Neural progenitor cell (in vitro differentiated cells): Measurements from ENCODE around the gene CDC20B. TPM values are rescaled to one million over a fixed set of nuclear protein-coding genes. Genes with fewer than 3 reads are reported as not detected.

Experiments used
- DNase-seq: peaks from one replicate; pipeline ENCODE4 v3.0.0-alpha.2; 2016; ENCODE audit warnings: low spot score
- H2AFZ ChIP-seq: fragments of 200-600 bp; sonication (generic); replicated peaks from 2 replicates; pipeline ENCODE4 v1.6.1; 2016; ENCODE audit warnings: antibody characterized with exemption
- H3F3A ChIP-seq: fragments of 200-600 bp; sonication (generic); 2 replicates; pipeline ENCODE4 v1.6.1; 2016; ENCODE audit warnings: antibody characterized with exemption, low read depth
- H3K27ac ChIP-seq: fragments of 200-600 bp; sonication (generic); 2 replicates; pipeline ENCODE4 v1.5.1; 2016; ENCODE audit warnings: mild to moderate bottlenecking
- H3K27me3 ChIP-seq: fragments of 200-600 bp; sonication (generic); 2 replicates; pipeline ENCODE4 v1.6.1; 2016; ENCODE audit warnings: mild to moderate bottlenecking, moderate library complexity
- H3K36me3 ChIP-seq: fragments of 200-600 bp; sonication (generic); 2 replicates; pipeline ENCODE4 v1.5.1; 2016
- H3K4me1 ChIP-seq: fragments of 200-600 bp; sonication (generic); 2 replicates; pipeline ENCODE4 v1.6.1; 2016; ENCODE audit warnings: mixed run types
- H3K4me2 ChIP-seq: fragments of 200-600 bp; sonication (generic); 2 replicates; pipeline ENCODE4 v1.6.1; 2016
- H3K4me3 ChIP-seq: fragments of 200-600 bp; sonication (generic); 2 replicates; pipeline ENCODE4 v1.5.1; 2016
- H3K79me2 ChIP-seq: fragments of 200-600 bp; sonication (generic); 2 replicates; pipeline ENCODE4 v1.6.1; 2016; ENCODE audit warnings: low read depth
- H3K9ac ChIP-seq: fragments of 200-600 bp; sonication (generic); 2 replicates; pipeline ENCODE4 v1.6.1; 2016
- H3K9me3 ChIP-seq: fragments of 200-600 bp; sonication (generic); 2 replicates; pipeline ENCODE4 v1.5.1; 2016; ENCODE audit warnings: low read depth
- H4K20me1 ChIP-seq: fragments of 200-600 bp; sonication (generic); 2 replicates; pipeline ENCODE4 v1.6.1; 2016; ENCODE audit warnings: low read depth
- H3K27ac Mint-ChIP-seq: 3 replicates; pipeline ENCODE4 v1.8.0; 2021; ENCODE audit warnings: mixed read lengths
- H3K27me3 Mint-ChIP-seq: 2 replicates; pipeline ENCODE4 v1.8.0; 2022; ENCODE audit warnings: low read depth, mild to moderate bottlenecking, inconsistent platforms, moderate library complexity, mixed read lengths; ENCODE audit not compliant: insufficient read depth
- H3K36me3 Mint-ChIP-seq: 3 replicates; pipeline ENCODE4 v1.8.0; 2021; ENCODE audit warnings: mixed read lengths
- H3K4me1 Mint-ChIP-seq: 3 replicates; pipeline ENCODE4 v1.8.0; 2021; ENCODE audit warnings: mixed read lengths
- H3K4me3 Mint-ChIP-seq: 3 replicates; pipeline ENCODE4 v1.8.0; 2021; ENCODE audit warnings: mild to moderate bottlenecking, moderate library complexity, mixed read lengths
- H3K9me3 Mint-ChIP-seq: 3 replicates; pipeline ENCODE4 v1.8.0; 2020; ENCODE audit warnings: mixed read lengths
- EZH2 ChIP-seq: fragments of 200-600 bp; sonication (generic); IDR thresholded peaks from 2 replicates; pipeline ENCODE4 v1.6.1; 2017; ENCODE audit warnings: antibody characterized with exemption, mild to moderate bottlenecking, moderate library complexity
- EZH2phosphoT487 ChIP-seq: fragments of 200-600 bp; sonication (generic); IDR thresholded peaks from 2 replicates; pipeline ENCODE4 v1.6.1; 2017; ENCODE audit warnings: antibody characterized with exemption
- total RNA-seq: library from RNA; depleted of rRNA; stranded (reverse); fragments of >200 nt; gene quantifications from 2 replicates; pipeline ENCODE4 v1.2.3, GENCODE V29; 2015; ENCODE audit warnings: low replicate concordance
- TF ChIP-seq, protein P1 (sequence below): fragments of 200-600 bp; sonication (generic); IDR thresholded peaks from 2 replicates; pipeline ENCODE4 v1.5.1; 2017; ENCODE audit warnings: antibody characterized with exemption, mild to moderate bottlenecking

The CDC20B gene
- total RNA-seq, 1 donor from 2014 or later = not detected

DNA sequence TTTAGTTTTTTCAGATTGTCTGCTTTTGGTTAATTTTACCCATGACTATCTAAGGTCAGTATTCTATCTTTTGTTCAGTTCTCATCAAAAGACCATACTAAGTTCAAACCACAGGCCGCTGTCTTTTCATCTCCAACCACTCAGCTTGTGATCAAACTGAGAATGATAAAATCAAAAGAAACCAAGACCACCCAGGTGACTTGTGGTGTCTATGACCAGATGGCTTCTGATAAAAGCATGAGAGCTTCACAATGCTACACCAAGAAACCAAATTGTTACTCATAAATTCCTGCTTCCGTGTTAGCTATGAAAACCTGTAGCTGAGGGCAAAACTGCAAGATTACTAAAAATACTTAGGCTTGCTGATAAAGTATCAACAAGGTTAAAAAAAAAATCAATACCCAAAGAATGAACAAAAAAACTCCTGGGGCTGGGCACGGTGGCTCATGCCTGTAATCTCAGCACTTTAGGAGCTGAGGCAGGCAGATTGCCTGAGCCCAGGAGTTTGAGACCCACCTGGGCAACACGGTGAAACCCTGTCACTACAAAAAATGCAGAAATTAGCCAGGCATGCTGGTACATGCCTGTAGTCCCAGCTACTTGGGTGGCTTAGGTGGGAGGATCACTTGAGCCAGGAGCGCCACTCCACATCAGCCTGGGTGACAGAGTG lies 38.8 kb downstream of the CDC20B start:
- DNase-seq = no peak
- Mint-ChIP-seq H3K36me3 (peaks cover 2% of the 10 kb centered on the region), H3K4me1 (peaks cover 4% of the 10 kb centered on the region), H3K9me3 (peaks cover 21% of the 10 kb centered on the region), H3K27me3 (peaks cover 12% of the 10 kb centered on the region), H3K4me3 (no peak overlapping the region), H3K27ac (no peak overlapping the region)
- peak overlapping the region; percentile 59 for H2AFZ ChIP-seq
- H3K9me3 ChIP-seq = no peaks in the 10 kb centered on the region
- H3K36me3 ChIP-seq = no peaks in the 10 kb centered on the region
- no peak overlapping the region for H3K4me2 ChIP-seq
- H3F3A ChIP-seq = no peaks in the 10 kb centered on the region
- no peaks in the 10 kb centered on the region for H3K4me1 ChIP-seq
- no peak overlapping the region for H3K9ac ChIP-seq
- H3K27me3 ChIP-seq = no peaks in the 10 kb centered on the region
- no peaks in the 10 kb centered on the region for H4K20me1 ChIP-seq
- no peak overlapping the region for H3K4me3 ChIP-seq
- TF ChIP-seq EZH2 (no peak), EZH2phosphoT487 (no peak)
- TF ChIP-seq, protein P1, sequence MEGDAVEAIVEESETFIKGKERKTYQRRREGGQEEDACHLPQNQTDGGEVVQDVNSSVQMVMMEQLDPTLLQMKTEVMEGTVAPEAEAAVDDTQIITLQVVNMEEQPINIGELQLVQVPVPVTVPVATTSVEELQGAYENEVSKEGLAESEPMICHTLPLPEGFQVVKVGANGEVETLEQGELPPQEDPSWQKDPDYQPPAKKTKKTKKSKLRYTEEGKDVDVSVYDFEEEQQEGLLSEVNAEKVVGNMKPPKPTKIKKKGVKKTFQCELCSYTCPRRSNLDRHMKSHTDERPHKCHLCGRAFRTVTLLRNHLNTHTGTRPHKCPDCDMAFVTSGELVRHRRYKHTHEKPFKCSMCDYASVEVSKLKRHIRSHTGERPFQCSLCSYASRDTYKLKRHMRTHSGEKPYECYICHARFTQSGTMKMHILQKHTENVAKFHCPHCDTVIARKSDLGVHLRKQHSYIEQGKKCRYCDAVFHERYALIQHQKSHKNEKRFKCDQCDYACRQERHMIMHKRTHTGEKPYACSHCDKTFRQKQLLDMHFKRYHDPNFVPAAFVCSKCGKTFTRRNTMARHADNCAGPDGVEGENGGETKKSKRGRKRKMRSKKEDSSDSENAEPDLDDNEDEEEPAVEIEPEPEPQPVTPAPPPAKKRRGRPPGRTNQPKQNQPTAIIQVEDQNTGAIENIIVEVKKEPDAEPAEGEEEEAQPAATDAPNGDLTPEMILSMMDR = no peak
- no peaks in the 10 kb centered on the region for H3K79me2 ChIP-seq
- H3K27ac ChIP-seq = no peak overlapping the region

DNA sequence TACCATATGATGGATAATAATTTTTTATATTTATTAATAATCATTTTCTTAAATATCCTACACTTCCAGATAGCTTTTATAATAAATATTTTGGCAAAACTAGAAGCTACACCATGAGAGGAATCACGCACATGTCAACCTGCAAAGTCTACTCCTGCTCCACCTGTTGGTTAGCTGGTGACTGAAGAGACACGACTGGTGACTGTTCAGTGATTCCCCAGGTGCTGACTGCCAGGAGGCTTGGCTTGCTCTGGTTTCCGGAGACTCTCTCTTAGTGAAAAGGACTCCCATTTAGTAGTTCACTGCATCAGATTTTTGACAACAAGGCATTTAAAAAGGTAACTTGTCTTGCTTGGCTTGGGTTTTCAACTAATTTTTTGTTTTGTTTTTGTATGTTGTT lies 49.6 kb downstream of the CDC20B start:
- Histone ChIP-seq H3K27me3 (no peaks in the 10 kb centered on the region), H3K4me3 (no peak overlapping the region), H3K79me2 (no peaks in the 10 kb centered on the region), H2AFZ (no peak overlapping the region), H3K27ac (no peak overlapping the region), H3K4me2 (no peak overlapping the region), H3K9ac (no peak overlapping the region), H3K9me3 (no peaks in the 10 kb centered on the region), H3K36me3 (no peaks in the 10 kb centered on the region), H4K20me1 (no peaks in the 10 kb centered on the region), H3F3A (no peaks in the 10 kb centered on the region), H3K4me1 (peaks cover 6% of the 10 kb centered on the region)
- no peak for DNase-seq
- no peak overlapping the region for H3K4me3 Mint-ChIP-seq
- H3K36me3 Mint-ChIP-seq = no peaks in the 10 kb centered on the region
- H3K4me1 Mint-ChIP-seq = peaks cover 15% of the 10 kb centered on the region
- no peak overlapping the region for H3K27ac Mint-ChIP-seq
- TF ChIP-seq, protein P1 = no peak
- no peak for TF ChIP-seq EZH2
- no peak for TF ChIP-seq EZH2phosphoT487
- H3K27me3 Mint-ChIP-seq = no peaks in the 10 kb centered on the region
- H3K9me3 Mint-ChIP-seq = peaks cover 4% of the 10 kb centered on the region

DNA sequence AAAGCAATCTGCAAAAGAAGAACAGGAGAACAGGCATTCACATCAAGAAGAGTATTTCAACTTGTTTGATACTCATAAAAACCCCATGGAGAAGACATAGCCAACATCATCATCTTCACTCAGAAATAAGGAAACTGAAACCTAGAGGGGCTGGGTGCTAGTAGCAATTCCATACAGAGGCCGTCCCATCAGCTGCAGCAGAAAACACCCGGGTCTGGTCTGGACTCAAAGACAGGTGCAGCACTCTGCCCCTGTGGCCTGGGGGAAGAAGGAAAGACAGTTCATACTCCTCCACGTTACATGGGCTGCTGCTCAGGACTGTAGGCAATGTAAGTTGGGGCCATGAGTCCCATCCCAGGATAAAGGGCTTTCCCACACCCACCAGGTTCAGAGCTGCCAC lies 58.9 kb downstream of the CDC20B start:
- no peak overlapping the region for H3K4me3 Mint-ChIP-seq
- H3K9me3 ChIP-seq = no peaks in the 10 kb centered on the region
- no peaks in the 10 kb centered on the region for H3K27me3 ChIP-seq
- H3K79me2 ChIP-seq = no peaks in the 10 kb centered on the region
- peaks cover 6% of the 10 kb centered on the region for H3K4me1 ChIP-seq
- H3K27ac Mint-ChIP-seq = no peak overlapping the region
- DNase-seq = no peak
- no peaks in the 10 kb centered on the region for H4K20me1 ChIP-seq
- H3K4me2 ChIP-seq = no peak overlapping the region
- peaks cover 4% of the 10 kb centered on the region for H3K36me3 Mint-ChIP-seq
- H2AFZ ChIP-seq = no peak overlapping the region
- no peak overlapping the region for H3K27ac ChIP-seq
- H3K9ac ChIP-seq = no peak overlapping the region
- H3K4me3 ChIP-seq = no peak overlapping the region
- no peaks in the 10 kb centered on the region for H3K27me3 Mint-ChIP-seq
- H3F3A ChIP-seq = no peaks in the 10 kb centered on the region
- no peaks in the 10 kb centered on the region for H3K36me3 ChIP-seq
- H3K4me1 Mint-ChIP-seq = peaks cover 24% of the 10 kb centered on the region
- H3K9me3 Mint-ChIP-seq = peaks cover 5% of the 10 kb centered on the region
- TF ChIP-seq EZH2phosphoT487 (no peak), EZH2 (no peak)
- TF ChIP-seq, protein P1 = no peak
